H1 (cell line): ENCODE measurements around the gene GGN. TPM values are rescaled to one million over a fixed set of nuclear protein-coding genes. Genes with fewer than 3 reads are reported as not detected.

Experiments used
- CHD2 ChIP-seq: IDR thresholded peaks from 2 replicates; pipeline ENCODE4 v1.6.1; 2012; ENCODE audit warnings: low read length, improper control_type of control experiment
- CTCF ChIP-seq, 3 experiments: IDR thresholded peaks; 1 replicate in 2 of 3; 2 replicates in 1 of 3; pipeline versions ENCODE4 v1.5.1 to v1.6.1; 2011; ENCODE audit warnings: low read length in 3 of 3, mild to moderate bottlenecking in 3 of 3, inconsistent platforms in 2 of 3, low read depth in 1 of 3, moderate library complexity in 1 of 3; ENCODE audit not compliant: insufficient read depth in 1 of 3; ENCODE audit errors: control extremely low read depth in 1 of 3
- E2F6 ChIP-seq: IDR thresholded peaks from 2 replicates; pipeline ENCODE4 v1.6.1; 2012; ENCODE audit warnings: inconsistent platforms
- EGR1 ChIP-seq: IDR thresholded peaks from 2 replicates; pipeline ENCODE4 v1.6.1; 2011; ENCODE audit warnings: low read depth, low read length, borderline replicate concordance
- FOSL1 ChIP-seq: IDR thresholded peaks from 2 replicates; pipeline ENCODE4 v1.6.1; 2011; ENCODE audit warnings: mild to moderate bottlenecking, low read depth, low read length, moderate library complexity; ENCODE audit not compliant: insufficient read depth
- KDM1A ChIP-seq: fragments of 200-600, 300-600 bp; sonication (generic); IDR thresholded peaks from 2 replicates; pipeline ENCODE4 v1.7.1; 2016; ENCODE audit warnings: mild to moderate bottlenecking, low read length, borderline replicate concordance
- KDM4A ChIP-seq: IDR thresholded peaks from one replicate; pipeline ENCODE4 v1.7.1; 2012; ENCODE audit warnings: low read depth, mild to moderate bottlenecking, moderate library complexity, low read length, inconsistent platforms; ENCODE audit not compliant: severe bottlenecking
- NRF1 ChIP-seq: IDR thresholded peaks from 2 replicates; pipeline ENCODE4 v1.6.1; 2011; ENCODE audit warnings: mild to moderate bottlenecking, low read depth, low read length, improper control_type of control experiment
- PHF8 ChIP-seq: fragments of 200-600 bp; sonication (generic); conservative IDR thresholded peaks from 2 replicates; pipeline ENCODE4 v1.7.1; 2012; ENCODE audit warnings: low read depth, mild to moderate bottlenecking, inconsistent platforms, low read length, moderate library complexity
- POLR2A ChIP-seq, 2 experiments: IDR thresholded peaks; 1 replicate in 1 of 2; 2 replicates in 1 of 2; pipeline ENCODE4 v1.6.1; 2011; ENCODE audit warnings: low read depth in 2 of 2, low read length in 2 of 2, mild to moderate bottlenecking in 2 of 2; ENCODE audit errors: control extremely low read depth in 1 of 2
- POLR2AphosphoS5 ChIP-seq: IDR thresholded peaks from 2 replicates; pipeline ENCODE4 v1.6.1; 2011; ENCODE audit warnings: low read depth, low read length
- RAD21 ChIP-seq, 2 experiments: IDR thresholded peaks in 1 of 2; conservative IDR thresholded peaks in 1 of 2; 2 replicates each; pipeline ENCODE4 v1.6.1; 2011; ENCODE audit warnings: low read depth in 2 of 2, low read length in 2 of 2, improper control_type of control experiment in 1 of 2, inconsistent platforms in 1 of 2, mild to moderate bottlenecking in 1 of 2, moderate library complexity in 1 of 2
- RBBP5 ChIP-seq: IDR thresholded peaks from 2 replicates; pipeline ENCODE4 v1.7.1; 2012; ENCODE audit warnings: low read depth, mild to moderate bottlenecking, inconsistent platforms, low read length, moderate library complexity, borderline replicate concordance
- SP1 ChIP-seq: IDR thresholded peaks from 2 replicates; pipeline ENCODE4 v1.6.1; 2011; ENCODE audit warnings: low read depth, low read length
- TAF7 ChIP-seq: optimal IDR thresholded peaks from 2 replicates; pipeline ENCODE3; 2011; ENCODE audit warnings: low read depth, mild to moderate bottlenecking, inconsistent platforms, low read length, moderate library complexity, borderline replicate concordance
- ZNF274 ChIP-seq: IDR thresholded peaks from 2 replicates; pipeline ENCODE4 v1.7.0; 2012; ENCODE audit warnings: low read length, borderline replicate concordance; ENCODE audit errors: extremely low read depth
- polyA plus RNA-seq, 7 experiments: library from polyadenylated mRNA; depleted of rRNA in 3 of 7; stranded (reverse) in 5 of 7; unstranded in 2 of 7; fragments of >200 nt in 5 of 7; fragments of 200-250 nt in 2 of 7; gene quantifications; 1 replicate in 5 of 7; 2 replicates in 1 of 7; 4 replicates in 1 of 7; pipeline versions ENCODE4 v1.2.1 to v1.2.3, GENCODE V29; 2011 to 2013; ENCODE audit warnings: missing spikeins in 2 of 7, mixed read lengths in 2 of 7
- total RNA-seq: library from RNA; stranded (reverse); fragmentation: NEBNext Ultra II Directional; extraction: Animal tissue kit (Norgen Biotek cat#: 25700); gene quantifications from 2 replicates; pipeline ENCODE4 v1.2.1, GENCODE V29; 2021
- TF ChIP-seq, protein P1 (sequence below): IDR thresholded peaks from 2 replicates; pipeline ENCODE4 v1.6.1; 2012; ENCODE audit warnings: inconsistent platforms

Gene GGN
- total and polyA plus RNA-seq, 2 of the 8 experiments (the other 6 are each of a cell fraction or from before 2014, with no cell fraction given) = 0.47 to 1.2 TPM

- TF ChIP-seq RAD21 (IDR thresholded peaks at IDR 0.05 in 1 of 2, conservative IDR thresholded peaks at IDR 0.05 in 1 of 2; ENCODE audit: low read depth in 2 of 2, low read length in 2 of 2) (peak; percentile 94 to 95), KDM1A (no peak), PHF8 (no peak), FOSL1 (peak; percentile 73; the same call in 1 of the 2 replicates), ZNF274 (no peak), POLR2AphosphoS5 (no peak), RBBP5 (0 out of 2 replicates have a peak, but pooled peaks have one; percentile 49), KDM4A (peak; percentile 97), POLR2A (IDR thresholded peaks at IDR 0.05; ENCODE audit: control extremely low read depth in 1 of 2, low read depth in 2 of 2, low read length in 2 of 2) (0 out of 3 replicates have a peak, but pooled peaks of 1 of the 2 experiments have one; percentile 40), SP1 (peak; percentile 95), CTCF (IDR thresholded peaks at IDR 0.05; ENCODE audit: control extremely low read depth in 1 of 3, insufficient read depth in 1 of 3, low read depth in 1 of 3, low read length in 3 of 3) (peak; percentile 88 to 95 (median 91)), CHD2 (peak; percentile 81), NRF1 (peak; percentile 32; the same call in 1 of the 2 replicates), E2F6 (peak; percentile 77), EGR1 (peak; percentile 86), TAF7 (peak; percentile 43)
- TF ChIP-seq, protein P1, sequence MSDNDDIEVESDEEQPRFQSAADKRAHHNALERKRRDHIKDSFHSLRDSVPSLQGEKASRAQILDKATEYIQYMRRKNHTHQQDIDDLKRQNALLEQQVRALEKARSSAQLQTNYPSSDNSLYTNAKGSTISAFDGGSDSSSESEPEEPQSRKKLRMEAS = peak; percentile 69
Measured at GRCh38 chr19:38402967-38403674, 15.3 kb upstream of the GGN start, which contains the start of gene FAM98C (continued).
